Measurements from ENCODE around the gene KRTAP1-1.
"Not testable (repeated sequence)": the region's sequence is repeated elsewhere in the genome, so short reads cannot be mapped to it uniquely, and the experiment has no call there.

KRTAP1-1 gene

GRCh38 chr17:41004397-41004796 is 36.9 kb downstream of the KRTAP1-1 start:
- DNase-seq (ENCODE audit: low spot score) = no peak
- Histone ChIP-seq H3K4me3 (no peak overlapping the region), H3K27ac (no peak overlapping the region)
- TF ChIP-seq CTCF (IDR thresholded peaks at IDR 0.05) = no peak

- Histone ChIP-seq H3K4me3 (no peak overlapping the region), H3K27ac (no peak overlapping the region)
- no peak for TF ChIP-seq CTCF (IDR thresholded peaks at IDR 0.05)
- no peak for DNase-seq (ENCODE audit: low spot score)
Observed at GRCh38 chr17:41003926-41004325, 37.3 kb downstream of the KRTAP1-1 start.

GRCh38 chr17:41002814-41003213 is 38.4 kb downstream of the KRTAP1-1 start:
- Histone ChIP-seq H3K4me3 (no peak overlapping the region), H3K27ac (no peak overlapping the region)
- no peak for TF ChIP-seq CTCF (IDR thresholded peaks at IDR 0.05)
- DNase-seq (ENCODE audit: low spot score) = no peak

- DNase-seq (ENCODE audit: low spot score) = no peak
- no peak overlapping the region for H3K4me3 ChIP-seq
- no peak overlapping the region for H3K27ac ChIP-seq
- no peak for TF ChIP-seq CTCF (IDR thresholded peaks at IDR 0.05)
Observed at GRCh38 chr17:41001795-41002194, 39.5 kb downstream of the KRTAP1-1 start.

GRCh38 chr17:40999563-40999962 is 41.7 kb downstream of the KRTAP1-1 start, which contains the start of gene KRTAP3-2:
KRTAP3-2 (minus strand) TSS chr17:40999906; CDS start chr17:40999853, 53 bp downstream.
- not testable (repeated sequence) for H3K27ac ChIP-seq; H3K4me3 ChIP-seq; DNase-seq (ENCODE audit: low spot score)

- DNase-seq (ENCODE audit: low spot score) = no peak
- no peak overlapping the region for H3K27ac ChIP-seq
- TF ChIP-seq CTCF (IDR thresholded peaks at IDR 0.05) = no peak
- H3K4me3 ChIP-seq = no peak overlapping the region
Observed at GRCh38 chr17:40997361-40997760, 43.9 kb downstream of the KRTAP1-1 start.

- no peak for TF ChIP-seq CTCF (IDR thresholded peaks at IDR 0.05)
- no peak overlapping the region for H3K27ac ChIP-seq
Observed at GRCh38 chr17:40996829-40997228, 44.4 kb downstream of the KRTAP1-1 start.

GRCh38 chr17:40995116-40995515 is 46.1 kb downstream of the KRTAP1-1 start:
- DNase-seq (ENCODE audit: low spot score) = no peak
- Histone ChIP-seq H3K4me3 (no peak overlapping the region), H3K27ac (no peak overlapping the region)
- TF ChIP-seq CTCF (IDR thresholded peaks at IDR 0.05) = no peak

More at GRCh38 chr17:40996829-40997228, 44.4 kb downstream of the KRTAP1-1 start:
- DNase-seq (ENCODE audit: low spot score) = no peak
- no peak overlapping the region for H3K4me3 ChIP-seq
